ENCODE results near the gene DTX3. TPM values are rescaled to one million over a fixed set of nuclear protein-coding genes. Genes with fewer than 3 reads are reported as not detected.
A peak's percentile ranks its signal among the peaks of the same experiment; 100 is the strongest.
"Not testable (repeated sequence)": the region's sequence is repeated elsewhere in the genome, so short reads cannot be mapped to it uniquely, and the experiment has no call there.

DTX3 gene
- 27.3 and 34.1 TPM in 2 replicates for total RNA-seq

GRCh38 chr12:57604454-57604991 is at the start of gene DTX3:
Gene DTX3, plus strand, starts transcription at chr12:57604824. Its CDS starts 1,694 bp downstream, at chr12:57606518.
- Histone ChIP-seq H3K36me3 (ENCODE audit: control insufficient read depth, insufficient read depth, low read length) (no peaks in the 10 kb centered on the region), H3K4me3 (ENCODE audit: low read depth, low read length) (peak within 1 kb of the TSS; percentile 66), H3K27me3 (ENCODE audit: control insufficient read depth, insufficient read depth, low read length) (no peaks in the 10 kb centered on the region)
- no peak for DNase-seq (ENCODE audit: low read depth)
- TF ChIP-seq CTCF (IDR thresholded peaks at IDR 0.05; ENCODE audit: insufficient read depth, low read length, poor library complexity, severe bottlenecking): no peak

GRCh38 chr12:57554897-57555296 is 49.7 kb upstream of the DTX3 start:
- Histone ChIP-seq H3K36me3 (ENCODE audit: control insufficient read depth, insufficient read depth, low read length) (no peaks in the 10 kb centered on the region), H3K4me3 (ENCODE audit: low read depth, low read length) (no peak overlapping the region), H3K27me3 (ENCODE audit: control insufficient read depth, insufficient read depth, low read length) (peaks cover 5% of the 10 kb centered on the region)
- TF ChIP-seq CTCF (IDR thresholded peaks at IDR 0.05; ENCODE audit: insufficient read depth, low read length, poor library complexity, severe bottlenecking): no peak
- DNase-seq (ENCODE audit: low read depth): no peak

GRCh38 chr12:57558864-57559263 is 45.8 kb upstream of the DTX3 start:
- no peak for TF ChIP-seq CTCF (IDR thresholded peaks at IDR 0.05; ENCODE audit: insufficient read depth, low read length, poor library complexity, severe bottlenecking)
- Histone ChIP-seq H3K27me3 (ENCODE audit: control insufficient read depth, insufficient read depth, low read length) (no peaks in the 10 kb centered on the region), H3K36me3 (ENCODE audit: control insufficient read depth, insufficient read depth, low read length) (no peaks in the 10 kb centered on the region), H3K4me3 (ENCODE audit: low read depth, low read length) (no peak overlapping the region)
- DNase-seq (ENCODE audit: low read depth): no peak

- no peak for TF ChIP-seq CTCF (IDR thresholded peaks at IDR 0.05; ENCODE audit: insufficient read depth, low read length, poor library complexity, severe bottlenecking)
- DNase-seq (ENCODE audit: low read depth): no peak
- H3K27me3 ChIP-seq (ENCODE audit: control insufficient read depth, insufficient read depth, low read length): no peaks in the 10 kb centered on the region
- no peak overlapping the region for H3K4me3 ChIP-seq (ENCODE audit: low read depth, low read length)
- no peaks in the 10 kb centered on the region for H3K36me3 ChIP-seq (ENCODE audit: control insufficient read depth, insufficient read depth, low read length)
Observed at GRCh38 chr12:57560516-57560915, 44.1 kb upstream of the DTX3 start.

GRCh38 chr12:57561117-57561516 is 43.5 kb upstream of the DTX3 start:
- DNase-seq (ENCODE audit: low read depth); H3K4me3 ChIP-seq (ENCODE audit: low read depth, low read length): not testable (repeated sequence)

GRCh38 chr12:57563358-57563757 is 41.3 kb upstream of the DTX3 start:
- H3K27me3 ChIP-seq (ENCODE audit: control insufficient read depth, insufficient read depth, low read length): no peaks in the 10 kb centered on the region
- H3K4me3 ChIP-seq (ENCODE audit: low read depth, low read length): no peak overlapping the region
- H3K36me3 ChIP-seq (ENCODE audit: control insufficient read depth, insufficient read depth, low read length): no peaks in the 10 kb centered on the region
- no peak for TF ChIP-seq CTCF (IDR thresholded peaks at IDR 0.05; ENCODE audit: insufficient read depth, low read length, poor library complexity, severe bottlenecking)
- no peak for DNase-seq (ENCODE audit: low read depth)

More at GRCh38 chr12:57561117-57561516, 43.5 kb upstream of the DTX3 start:
- H3K36me3 ChIP-seq (ENCODE audit: control insufficient read depth, insufficient read depth, low read length); H3K27me3 ChIP-seq (ENCODE audit: control insufficient read depth, insufficient read depth, low read length): not testable (repeated sequence)
